Measurements from ENCODE around the gene ITGA1.

GRCh38 chr5:52786949-52787599, 642 bp upstream of the ITGA1 start:
- TF ChIP-seq, protein P1, sequence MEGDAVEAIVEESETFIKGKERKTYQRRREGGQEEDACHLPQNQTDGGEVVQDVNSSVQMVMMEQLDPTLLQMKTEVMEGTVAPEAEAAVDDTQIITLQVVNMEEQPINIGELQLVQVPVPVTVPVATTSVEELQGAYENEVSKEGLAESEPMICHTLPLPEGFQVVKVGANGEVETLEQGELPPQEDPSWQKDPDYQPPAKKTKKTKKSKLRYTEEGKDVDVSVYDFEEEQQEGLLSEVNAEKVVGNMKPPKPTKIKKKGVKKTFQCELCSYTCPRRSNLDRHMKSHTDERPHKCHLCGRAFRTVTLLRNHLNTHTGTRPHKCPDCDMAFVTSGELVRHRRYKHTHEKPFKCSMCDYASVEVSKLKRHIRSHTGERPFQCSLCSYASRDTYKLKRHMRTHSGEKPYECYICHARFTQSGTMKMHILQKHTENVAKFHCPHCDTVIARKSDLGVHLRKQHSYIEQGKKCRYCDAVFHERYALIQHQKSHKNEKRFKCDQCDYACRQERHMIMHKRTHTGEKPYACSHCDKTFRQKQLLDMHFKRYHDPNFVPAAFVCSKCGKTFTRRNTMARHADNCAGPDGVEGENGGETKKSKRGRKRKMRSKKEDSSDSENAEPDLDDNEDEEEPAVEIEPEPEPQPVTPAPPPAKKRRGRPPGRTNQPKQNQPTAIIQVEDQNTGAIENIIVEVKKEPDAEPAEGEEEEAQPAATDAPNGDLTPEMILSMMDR (IDR thresholded peaks at IDR 0.05), result peak; percentile 80
- no peak for TF ChIP-seq ZFX (IDR thresholded peaks at IDR 0.05; ENCODE audit: borderline replicate concordance)
